Fibroblast of mammary gland (primary cell): ENCODE data around the gene SMG6.

Experiments
- DNase-seq: peaks from one replicate; pipeline ENCODE4 v3.0.0-alpha.2; 2010; ENCODE audit warnings: low read depth
- H3K4me3 ChIP-seq: 2 replicates; pipeline ENCODE4 v1.5.1; 2011; ENCODE audit warnings: low read depth, mild to moderate bottlenecking, low read length, moderate library complexity; ENCODE audit not compliant: control insufficient read depth
- CTCF ChIP-seq: conservative IDR thresholded peaks from 2 replicates; pipeline ENCODE4 v1.5.1; 2011; ENCODE audit warnings: low read depth, low read length, inconsistent platforms; ENCODE audit not compliant: control insufficient read depth, insufficient read depth

Gene SMG6

GRCh38 chr17:2060385-2060658, 243.3 kb downstream of the SMG6 start:
- DNase-seq, result no peak
- no peak overlapping the region for H3K4me3 ChIP-seq
- no peak for TF ChIP-seq CTCF

- TF ChIP-seq CTCF, result no peak
- H3K4me3 ChIP-seq, result peak overlapping the region; percentile 33
- DNase-seq, result no peak
Observed at GRCh38 chr17:2059547-2060384, 243.8 kb downstream of the SMG6 start.

- H3K4me3 ChIP-seq, result peak overlapping the region; percentile 44
- peak; percentile 60 for TF ChIP-seq CTCF
- DNase-seq, result peak; percentile 86
Observed at GRCh38 chr17:2058586-2059546, 244.7 kb downstream of the SMG6 start.

- no peak for TF ChIP-seq CTCF
- H3K4me3 ChIP-seq, result peak overlapping the region; percentile 44
- DNase-seq, result no peak
Observed at GRCh38 chr17:2057760-2058585, 245.6 kb downstream of the SMG6 start.

GRCh38 chr17:2057175-2057759, 246.3 kb downstream of the SMG6 start:
- no peak for DNase-seq

More at GRCh38 chr17:2057175-2057759, 246.3 kb downstream of the SMG6 start:
- no peak for TF ChIP-seq CTCF
- peak overlapping the region; percentile 20 for H3K4me3 ChIP-seq
